GM12801 (cell line): Measurements from ENCODE around the gene ISOC2.

Experiments used
- CTCF ChIP-seq: IDR thresholded peaks from one replicate; pipeline ENCODE4 v1.5.1; 2011; ENCODE audit warnings: control low read depth; ENCODE audit not compliant: insufficient read length; ENCODE audit errors: extremely low read depth

Gene ISOC2

DNA sequence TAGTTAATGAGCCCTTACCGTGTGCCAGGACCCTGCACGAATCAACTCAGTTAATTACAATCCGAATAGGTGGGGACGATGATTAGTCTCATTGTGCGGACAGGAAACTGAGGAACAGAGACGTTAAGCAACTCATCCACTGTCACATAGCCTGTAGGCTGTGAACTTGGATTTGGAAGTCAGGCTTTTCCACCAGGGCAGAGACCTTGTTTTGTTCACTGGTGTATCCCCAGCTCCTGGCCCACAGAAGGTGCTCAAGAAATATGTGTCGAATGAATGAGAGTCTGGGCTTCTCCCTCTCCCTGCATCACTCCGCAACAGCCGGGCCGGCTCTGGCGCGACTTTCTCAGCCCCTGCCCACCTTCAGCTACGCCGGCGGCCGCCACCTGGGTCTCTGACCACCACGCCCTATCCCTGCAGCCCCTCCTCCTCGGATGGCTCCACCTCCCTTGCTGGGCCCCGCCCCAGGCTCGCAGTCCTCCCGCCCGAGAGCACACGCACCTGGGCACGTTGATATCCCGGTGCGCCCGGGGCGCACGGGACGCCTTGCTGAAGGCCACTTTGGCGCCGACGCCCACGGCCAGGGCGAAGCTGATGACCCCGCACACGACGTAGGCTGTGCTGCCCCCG lies 19.6 kb downstream of the ISOC2 start:
- no peak for TF ChIP-seq CTCF

GRCh38 chr19:55441319-55441691 lies 20.1 kb downstream of the ISOC2 start:
- TF ChIP-seq CTCF = no peak

DNA sequence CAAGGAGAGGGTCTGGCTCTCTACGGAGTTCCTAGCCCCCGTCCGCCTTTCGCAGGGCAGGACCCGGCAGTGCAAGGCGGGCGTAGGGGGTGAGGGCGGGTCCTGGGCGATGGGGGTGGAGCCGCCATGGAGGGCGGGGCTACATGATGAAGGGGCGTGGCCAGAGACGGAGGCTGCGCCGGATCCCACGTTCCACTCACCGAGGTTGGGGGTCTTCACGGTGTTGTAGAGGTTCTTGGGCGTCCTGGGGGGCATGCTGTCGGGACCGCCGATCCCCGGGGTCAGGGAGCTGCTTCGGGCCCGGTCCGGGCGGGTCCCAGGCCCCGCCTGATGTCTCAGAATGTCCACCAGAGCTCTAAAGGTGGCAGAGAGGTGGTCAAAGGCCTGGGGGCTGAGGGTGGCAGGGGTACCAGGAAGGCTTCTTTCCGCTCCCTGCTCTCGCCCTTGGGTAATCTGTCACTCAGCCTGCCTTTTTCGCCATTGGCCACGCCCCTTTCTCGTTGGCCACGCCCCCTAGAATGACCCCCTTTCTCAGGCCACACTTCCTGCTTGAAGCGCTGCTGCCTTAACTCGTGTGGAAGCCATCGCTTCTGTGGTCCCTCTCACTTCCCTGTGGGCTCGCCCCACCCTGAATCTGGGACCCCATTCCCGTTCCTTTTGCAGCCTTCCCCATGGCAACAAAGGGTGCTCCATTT lies 20.9 kb downstream of the ISOC2 start:
- TF ChIP-seq CTCF = no peak

- no peak for TF ChIP-seq CTCF
These were observed 22.4 kb downstream of the ISOC2 start for GRCh38 chr19:55439052-55439451.

DNA sequence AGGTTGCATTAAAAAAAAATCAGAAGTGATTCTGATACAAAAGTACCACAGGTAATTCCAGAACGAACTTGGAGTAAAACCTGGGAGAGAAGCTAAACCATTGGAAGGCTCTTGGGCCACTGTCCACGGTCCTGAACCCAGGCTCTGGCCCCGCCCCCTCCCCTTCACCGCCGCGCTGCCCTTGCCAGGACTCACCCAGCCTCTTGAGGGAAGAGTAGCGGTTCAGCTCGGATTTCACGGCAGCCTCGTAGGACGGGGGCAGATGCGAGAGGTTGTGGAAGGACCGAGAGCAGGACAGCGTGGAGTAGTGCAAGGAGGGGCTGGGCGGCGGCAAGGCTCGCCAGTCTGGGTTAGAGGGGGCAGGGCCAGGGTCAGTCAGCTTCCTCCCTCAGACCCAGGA lies 24.0 kb downstream of the ISOC2 start:
- TF ChIP-seq CTCF = no peak

GRCh38 chr19:55436847-55437246 lies 24.6 kb downstream of the ISOC2 start:
- TF ChIP-seq CTCF = no peak

DNA sequence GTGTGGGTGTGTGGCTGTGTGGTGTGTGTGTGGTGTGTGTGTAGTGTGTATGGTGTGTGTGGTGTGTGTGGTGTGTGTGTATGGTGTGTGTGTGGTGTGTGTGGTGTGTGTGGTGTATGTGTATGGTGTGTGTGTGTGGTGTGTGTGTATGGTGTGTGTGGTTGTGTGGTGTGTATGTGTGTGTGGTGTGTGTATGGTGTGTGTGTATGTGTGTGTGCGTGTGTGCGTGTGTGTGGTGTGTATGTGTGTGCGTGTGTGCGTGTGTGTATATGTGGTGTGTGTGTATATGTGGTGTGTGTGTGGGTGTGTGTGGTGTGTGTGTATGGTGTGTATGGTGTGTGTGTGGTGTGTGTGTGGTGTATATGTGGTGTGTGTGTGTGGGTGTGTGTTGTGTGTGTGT lies 26.4 kb downstream of the ISOC2 start:
- TF ChIP-seq CTCF = no peak
